H9 (cell line): Measurements from ENCODE around the gene VPS54. TPM values are rescaled to one million over a fixed set of nuclear protein-coding genes. Genes with fewer than 3 reads are reported as not detected.

Experiments used
- DNase-seq: peaks from one replicate; pipeline ENCODE4 v3.0.0-alpha.2; 2017
- H2AFZ ChIP-seq: one replicate; pipeline ENCODE4 v1.6.1; 2013; ENCODE audit warnings: mild to moderate bottlenecking, low read length, control low read depth, moderate library complexity
- H2AK5ac ChIP-seq: 2 replicates; pipeline ENCODE4 v1.6.1; 2013; ENCODE audit warnings: low read length, control low read depth, mixed read lengths; ENCODE audit not compliant: insufficient read length
- H2BK120ac ChIP-seq: one replicate; pipeline ENCODE4 v1.6.1; 2013; ENCODE audit warnings: low read depth, mild to moderate bottlenecking, low read length, control low read depth, inconsistent platforms; ENCODE audit not compliant: poor library complexity, severe bottlenecking
- H2BK12ac ChIP-seq: 2 replicates; pipeline ENCODE4 v1.6.1; 2013; ENCODE audit warnings: low read length, control low read depth, mixed read lengths, low read depth; ENCODE audit not compliant: insufficient read length
- H2BK15ac ChIP-seq: 2 replicates; pipeline ENCODE4 v1.6.1; 2013; ENCODE audit warnings: low read depth, low read length, control low read depth
- H2BK20ac ChIP-seq: one replicate; pipeline ENCODE4 v1.6.1; 2013; ENCODE audit warnings: low read depth, mild to moderate bottlenecking, low read length, control low read depth, inconsistent platforms; ENCODE audit not compliant: poor library complexity, severe bottlenecking
- H2BK5ac ChIP-seq: 2 replicates; pipeline ENCODE4 v1.6.1; 2013; ENCODE audit warnings: low read length, control low read depth, mixed read lengths; ENCODE audit not compliant: insufficient read length
- H3K14ac ChIP-seq: 2 replicates; pipeline ENCODE4 v1.6.1; 2013; ENCODE audit warnings: low read length, control low read depth; ENCODE audit not compliant: insufficient read depth
- H3K18ac ChIP-seq: 2 replicates; pipeline ENCODE4 v1.6.1; 2013; ENCODE audit warnings: low read depth, mild to moderate bottlenecking, mixed read lengths, low read length, control low read depth; ENCODE audit not compliant: insufficient read length
- H3K23ac ChIP-seq: 2 replicates; pipeline ENCODE4 v1.6.1; 2013; ENCODE audit warnings: low read length, control low read depth, mixed read lengths, low read depth; ENCODE audit not compliant: insufficient read length
- H3K23me2 ChIP-seq: 2 replicates; pipeline ENCODE4 v1.6.1; 2013; ENCODE audit warnings: low read depth, mild to moderate bottlenecking, mixed read lengths, low read length, control low read depth; ENCODE audit not compliant: insufficient read length, poor library complexity, severe bottlenecking
- H3K27ac ChIP-seq: 2 replicates; pipeline ENCODE4 v1.5.1; 2013; ENCODE audit warnings: low read length, control low read depth, mixed read lengths, low read depth; ENCODE audit not compliant: insufficient read length
- H3K27me3 ChIP-seq: 2 replicates; pipeline ENCODE4 v1.6.1; 2013; ENCODE audit warnings: low read length, control low read depth, inconsistent platforms; ENCODE audit not compliant: insufficient read depth
- H3K4ac ChIP-seq: 2 replicates; pipeline ENCODE4 v1.6.1; 2013; ENCODE audit warnings: low read depth, mild to moderate bottlenecking, control low read depth, inconsistent platforms, low read length, moderate library complexity
- H3K4me1 ChIP-seq: 2 replicates; pipeline ENCODE4 v1.6.1; 2013; ENCODE audit warnings: low read length, control low read depth, inconsistent platforms; ENCODE audit not compliant: insufficient read depth
- H3K4me2 ChIP-seq: 2 replicates; pipeline ENCODE4 v1.6.1; 2013; ENCODE audit warnings: low read length, control low read depth, mixed read lengths; ENCODE audit not compliant: insufficient read length, insufficient read depth
- H3K56ac ChIP-seq: 2 replicates; pipeline ENCODE4 v1.6.1; 2013; ENCODE audit warnings: low read depth, mild to moderate bottlenecking, mixed read lengths, low read length, control low read depth; ENCODE audit not compliant: insufficient read length
- H3K79me1 ChIP-seq: 2 replicates; pipeline ENCODE4 v1.6.1; 2013; ENCODE audit warnings: low read depth, mild to moderate bottlenecking, moderate library complexity, low read length, control low read depth, inconsistent platforms; ENCODE audit not compliant: insufficient read depth, poor library complexity, severe bottlenecking
- H3K79me2 ChIP-seq: 2 replicates; pipeline ENCODE4 v1.6.1; 2013; ENCODE audit warnings: low read length, control low read depth, inconsistent platforms; ENCODE audit not compliant: insufficient read depth
- H3K9ac ChIP-seq: 2 replicates; pipeline ENCODE4 v1.6.1; 2013; ENCODE audit warnings: low read length, control low read depth, mixed read lengths; ENCODE audit not compliant: insufficient read length; ENCODE audit errors: extremely low read depth
- H3K9me3 ChIP-seq: one replicate; pipeline ENCODE4 v1.6.1; 2013; ENCODE audit warnings: low read depth, low read length, inconsistent platforms; ENCODE audit not compliant: control insufficient read depth
- H3T11ph ChIP-seq: one replicate; pipeline ENCODE4 v1.6.1; 2013; ENCODE audit warnings: mild to moderate bottlenecking, low read length, control low read depth, inconsistent platforms
- H4K20me1 ChIP-seq: one replicate; pipeline ENCODE4 v1.6.1; 2013; ENCODE audit not compliant: control insufficient read depth, insufficient read length, insufficient read depth
- H4K5ac ChIP-seq: 2 replicates; pipeline ENCODE4 v1.6.1; 2013; ENCODE audit warnings: low read depth, mild to moderate bottlenecking, mixed read lengths, low read length, control low read depth; ENCODE audit not compliant: insufficient read length
- H4K8ac ChIP-seq: replicated peaks from 2 replicates; pipeline ENCODE4 v1.6.1; 2013; ENCODE audit warnings: low read length, control low read depth, mixed read lengths, low read depth; ENCODE audit not compliant: insufficient read length
- H4K91ac ChIP-seq: 2 replicates; pipeline ENCODE4 v1.6.1; 2013; ENCODE audit warnings: low read depth, mild to moderate bottlenecking, moderate library complexity, mixed read lengths, low read length, control low read depth; ENCODE audit not compliant: insufficient read length
- H3K27ac Mint-ChIP-seq, 3 experiments: 2 replicates in 2 of 3; 3 replicates in 1 of 3; pipeline ENCODE4 v1.8.0; 2020 to 2021; ENCODE audit warnings: mixed read lengths in 3 of 3, mild to moderate bottlenecking in 1 of 3, moderate library complexity in 1 of 3
- H3K27me3 Mint-ChIP-seq: 2 replicates; pipeline ENCODE4 v1.8.0; 2021; ENCODE audit warnings: low read depth, mild to moderate bottlenecking, moderate library complexity, mixed read lengths
- H3K36me3 Mint-ChIP-seq, 3 experiments: 2 replicates in 2 of 3; 3 replicates in 1 of 3; pipeline ENCODE4 v1.8.0; 2020 to 2021; ENCODE audit warnings: low read depth in 3 of 3, mixed read lengths in 3 of 3; ENCODE audit not compliant: insufficient read depth in 1 of 3
- H3K4me1 Mint-ChIP-seq, 2 experiments: 2 replicates each; pipeline ENCODE4 v1.8.0; 2020; ENCODE audit warnings: mixed read lengths in 2 of 2
- H3K4me3 Mint-ChIP-seq, 2 experiments: 2 replicates in 1 of 2; 3 replicates in 1 of 2; pipeline ENCODE4 v1.8.0; 2020 to 2021; ENCODE audit warnings: mild to moderate bottlenecking in 2 of 2, mixed read lengths in 2 of 2, moderate library complexity in 1 of 2
- H3K9me3 Mint-ChIP-seq, 2 experiments: 2 replicates in 1 of 2; 3 replicates in 1 of 2; pipeline ENCODE4 v1.8.0; 2020; ENCODE audit warnings: mild to moderate bottlenecking in 2 of 2, mixed read lengths in 2 of 2, moderate library complexity in 1 of 2
- WGBS: extraction: QIAGEN DNeasy Blood & Tissue Kit; methylation state at CpG from one replicate; pipeline ENCODE4 v1.1.7; 2013; ENCODE audit warnings: missing lambda C conversion rate, low lambda C conversion rate, mixed read lengths; ENCODE audit not compliant: insufficient read length; ENCODE audit errors: extremely low coverage; 5-methylcytosine and 5-hydroxymethylcytosine counted together
- total RNA-seq: library from RNA; stranded (reverse); gene quantifications from 2 replicates; pipeline ENCODE4 v1.2.1, GENCODE V29; 2021
- TF ChIP-seq, protein P1 (sequence below): fragments of 200-600 bp; sonication (generic); conservative IDR thresholded peaks from 3 replicates; pipeline ENCODE4 v1.8.0; 2021; ENCODE audit warnings: antibody characterized with exemption, mild to moderate bottlenecking

The VPS54 gene
- total RNA-seq, 1 experiment from 2014 or later, result 13.4 TPM

DNA sequence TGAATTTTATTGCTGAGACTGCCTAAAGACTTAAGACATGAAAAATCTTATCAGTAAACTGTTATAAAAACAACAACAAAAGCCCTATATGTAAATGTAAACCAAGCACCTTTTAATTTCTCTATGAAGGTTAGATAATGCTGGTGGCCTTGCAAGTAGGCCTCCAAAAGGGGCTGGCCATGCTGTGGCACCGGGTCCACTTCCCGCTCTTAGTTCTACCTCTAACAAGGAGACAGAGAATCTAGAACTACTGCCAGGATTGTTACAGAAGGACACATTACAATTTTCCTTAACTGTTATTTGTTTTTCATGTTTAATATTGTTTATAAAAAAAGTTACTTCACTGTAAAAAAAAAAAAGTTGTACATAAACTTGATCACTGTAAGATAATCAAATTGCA is 128.6 kb downstream of the VPS54 start:
- WGBS, result no CpG with 5 or more reads among the region's 2 CpGs
- H3K4me2 ChIP-seq, result no peak overlapping the region
- H3K14ac ChIP-seq, result no peak overlapping the region

More for the DNA sequence above, 128.6 kb downstream of the VPS54 start:
- H2BK12ac ChIP-seq, result no peak overlapping the region
- no peak overlapping the region for H2AK5ac ChIP-seq
- H2BK5ac ChIP-seq, result no peak overlapping the region
- no peaks in the 10 kb centered on the region for H3K23me2 ChIP-seq
- H3K36me3 Mint-ChIP-seq, result peaks cover 32 to 82% (median 73%) of the 10 kb centered on the region in 3 experiments
- no peak overlapping the region for H3T11ph ChIP-seq
- no peaks in the 10 kb centered on the region for H3K27me3 ChIP-seq
- no peak overlapping the region for H3K4me3 Mint-ChIP-seq
- no peak overlapping the region for H4K8ac ChIP-seq
- H3K79me2 ChIP-seq, result no peaks in the 10 kb centered on the region
- no peak overlapping the region for H2AFZ ChIP-seq
- H4K20me1 ChIP-seq, result no peaks in the 10 kb centered on the region
- H3K9ac ChIP-seq, result no peak overlapping the region
- no peak overlapping the region for H3K27ac ChIP-seq
- H3K4me1 ChIP-seq, result peaks cover 5% of the 10 kb centered on the region; the same call in 1 of the 2 replicates
- H3K4me1 Mint-ChIP-seq, result peaks cover 17 to 19% of the 10 kb centered on the region in 2 experiments
- no peak overlapping the region for H3K23ac ChIP-seq
- H3K27ac Mint-ChIP-seq, result peak overlapping the region in 1 of 3 experiments; percentile 83; a peak in 3 of 7 replicates
- DNase-seq, result no peak
- no peaks in the 10 kb centered on the region; the same call in 1 of the 2 replicates for H3K27me3 Mint-ChIP-seq
- TF ChIP-seq, protein P1, sequence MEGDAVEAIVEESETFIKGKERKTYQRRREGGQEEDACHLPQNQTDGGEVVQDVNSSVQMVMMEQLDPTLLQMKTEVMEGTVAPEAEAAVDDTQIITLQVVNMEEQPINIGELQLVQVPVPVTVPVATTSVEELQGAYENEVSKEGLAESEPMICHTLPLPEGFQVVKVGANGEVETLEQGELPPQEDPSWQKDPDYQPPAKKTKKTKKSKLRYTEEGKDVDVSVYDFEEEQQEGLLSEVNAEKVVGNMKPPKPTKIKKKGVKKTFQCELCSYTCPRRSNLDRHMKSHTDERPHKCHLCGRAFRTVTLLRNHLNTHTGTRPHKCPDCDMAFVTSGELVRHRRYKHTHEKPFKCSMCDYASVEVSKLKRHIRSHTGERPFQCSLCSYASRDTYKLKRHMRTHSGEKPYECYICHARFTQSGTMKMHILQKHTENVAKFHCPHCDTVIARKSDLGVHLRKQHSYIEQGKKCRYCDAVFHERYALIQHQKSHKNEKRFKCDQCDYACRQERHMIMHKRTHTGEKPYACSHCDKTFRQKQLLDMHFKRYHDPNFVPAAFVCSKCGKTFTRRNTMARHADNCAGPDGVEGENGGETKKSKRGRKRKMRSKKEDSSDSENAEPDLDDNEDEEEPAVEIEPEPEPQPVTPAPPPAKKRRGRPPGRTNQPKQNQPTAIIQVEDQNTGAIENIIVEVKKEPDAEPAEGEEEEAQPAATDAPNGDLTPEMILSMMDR, result no peak
- H2BK120ac ChIP-seq, result no peak overlapping the region
- H2BK15ac ChIP-seq, result no peak overlapping the region
- H4K91ac ChIP-seq, result no peak overlapping the region
- no peak overlapping the region for H3K56ac ChIP-seq
- H3K9me3 ChIP-seq, result no peaks in the 10 kb centered on the region
- no peak overlapping the region for H3K18ac ChIP-seq
- no peak overlapping the region for H4K5ac ChIP-seq
- no peak overlapping the region for H3K4ac ChIP-seq
- no peak overlapping the region for H2BK20ac ChIP-seq
- no peaks in the 10 kb centered on the region for H3K9me3 Mint-ChIP-seq
- no peaks in the 10 kb centered on the region for H3K79me1 ChIP-seq
